ENCODE data around the gene PRKAR1B.

PRKAR1B gene

GRCh38 chr7:540997-541396, 186.1 kb downstream of the PRKAR1B start:
- H3K27me3 ChIP-seq: no peaks in the 10 kb centered on the region
- no peaks in the 10 kb centered on the region for H3K9me3 ChIP-seq
- no peaks in the 10 kb centered on the region for H3K36me3 ChIP-seq

GRCh38 chr7:540579-540978, 186.5 kb downstream of the PRKAR1B start:
- Histone ChIP-seq H3K9me3 (no peaks in the 10 kb centered on the region), H3K27ac (no peak overlapping the region), H3K27me3 (no peaks in the 10 kb centered on the region), H3K36me3 (no peaks in the 10 kb centered on the region), H3K4me1 (ENCODE audit: control insufficient read depth in 1 of 2, insufficient read depth in 1 of 2, low read depth in 1 of 2, low read length in 1 of 2) (no peaks in the 10 kb centered on the region), H3K4me3 (ENCODE audit: low read depth in 1 of 2, low read length in 1 of 2) (no peak overlapping the region)
- TF ChIP-seq CTCF (IDR thresholded peaks at IDR 0.05): no peak

More at GRCh38 chr7:540997-541396, 186.1 kb downstream of the PRKAR1B start:
- no peak overlapping the region for H3K4me3 ChIP-seq (ENCODE audit: low read depth in 1 of 2, low read length in 1 of 2)
- no peak overlapping the region for H3K27ac ChIP-seq
- TF ChIP-seq CTCF (IDR thresholded peaks at IDR 0.05): no peak
- no peaks in the 10 kb centered on the region for H3K4me1 ChIP-seq (ENCODE audit: control insufficient read depth in 1 of 2, insufficient read depth in 1 of 2, low read depth in 1 of 2, low read length in 1 of 2)

GRCh38 chr7:539731-540411, 187.2 kb downstream of the PRKAR1B start:
- TF ChIP-seq CTCF (IDR thresholded peaks at IDR 0.05): no peak
- H3K36me3 ChIP-seq: no peaks in the 10 kb centered on the region
- no peak overlapping the region for H3K4me3 ChIP-seq (ENCODE audit: low read depth in 1 of 2, low read length in 1 of 2)
- H3K9me3 ChIP-seq: no peaks in the 10 kb centered on the region
- H3K27ac ChIP-seq: no peak overlapping the region
- no peaks in the 10 kb centered on the region for H3K27me3 ChIP-seq
- H3K4me1 ChIP-seq (ENCODE audit: control insufficient read depth in 1 of 2, insufficient read depth in 1 of 2, low read depth in 1 of 2, low read length in 1 of 2): no peaks in the 10 kb centered on the region

- Histone ChIP-seq H3K9me3 (no peaks in the 10 kb centered on the region), H3K27me3 (no peaks in the 10 kb centered on the region), H3K4me3 (ENCODE audit: low read depth in 1 of 2, low read length in 1 of 2) (no peak overlapping the region), H3K4me1 (ENCODE audit: control insufficient read depth in 1 of 2, insufficient read depth in 1 of 2, low read depth in 1 of 2, low read length in 1 of 2) (no peaks in the 10 kb centered on the region), H3K27ac (no peak overlapping the region), H3K36me3 (no peaks in the 10 kb centered on the region)
- TF ChIP-seq CTCF (IDR thresholded peaks at IDR 0.05): no peak
Observed at GRCh38 chr7:538764-539685, 188.1 kb downstream of the PRKAR1B start.

- Histone ChIP-seq H3K9me3 (no peaks in the 10 kb centered on the region), H3K4me3 (ENCODE audit: low read depth in 1 of 2, low read length in 1 of 2) (no peak overlapping the region), H3K27ac (no peak overlapping the region), H3K4me1 (ENCODE audit: control insufficient read depth in 1 of 2, insufficient read depth in 1 of 2, low read depth in 1 of 2, low read length in 1 of 2) (no peaks in the 10 kb centered on the region), H3K27me3 (no peaks in the 10 kb centered on the region), H3K36me3 (no peaks in the 10 kb centered on the region)
- no peak for TF ChIP-seq CTCF (IDR thresholded peaks at IDR 0.05)
Observed at GRCh38 chr7:537911-538634, 189.0 kb downstream of the PRKAR1B start.

All from neutrophil (primary cell).